Endothelial cell of umbilical vein (primary cell): ENCODE measurements around the gene SMARCD1. TPM values are rescaled to one million over a fixed set of nuclear protein-coding genes. Genes with fewer than 3 reads are reported as not detected.

ENCODE experiments used
- BruUV-seq: library from RNA; stranded (reverse); fragments of 400-500 nt; replicated peaks from 2 replicates; lab custom pipeline; 2021; lab: Mats Ljungman, UMichigan
- CTCF ChIA-PET: fragments of 300-600, 350-600 bp; sonication (Branson Sonifier 250); formaldehyde crosslinking; loops from one replicate; lab custom pipeline; 2021; ENCODE audit warnings: antibody characterized with exemption, inconsistent platforms; lab: Charles Lee
- POLR2A ChIA-PET: fragments of 300-600, 350-600 bp; sonication (Branson Sonifier 250); formaldehyde crosslinking; loops from one replicate; lab custom pipeline; 2021; ENCODE audit warnings: antibody characterized with exemption, inconsistent platforms; lab: Charles Lee
- DNase-seq: peaks from one replicate; pipeline ENCODE4 v3.0.0-alpha.2; 2011; ENCODE audit warnings: low read depth, low spot score
- FAIRE-seq: peaks from 2 replicates; lab custom pipeline; 2011; peaks lifted over from hg19 to GRCh38; lab: Jason Lieb, UNC
- H2AFZ ChIP-seq: 2 replicates; pipeline ENCODE4 v1.6.0; 2012; ENCODE audit warnings: low read depth, low read length, control low read depth, inconsistent platforms
- H3K27ac ChIP-seq: 2 replicates; pipeline ENCODE4 v1.5.1; 2011; ENCODE audit warnings: low read depth, mild to moderate bottlenecking, control low read depth, low read length, moderate library complexity; ENCODE audit not compliant: insufficient read depth
- H3K27me3 ChIP-seq, 2 experiments: 2 replicates each; pipeline versions ENCODE4 v1.6.0 to v1.6.1; 2011; ENCODE audit warnings: low read length in 2 of 2, mixed read lengths in 1 of 2; ENCODE audit not compliant: control insufficient read depth in 2 of 2, insufficient read depth in 2 of 2
- H3K36me3 ChIP-seq, 2 experiments: 2 replicates in 1 of 2; 3 replicates in 1 of 2; pipeline ENCODE4 v1.5.1; 2011; ENCODE audit warnings: low read length in 2 of 2, mild to moderate bottlenecking in 1 of 2, moderate library complexity in 1 of 2; ENCODE audit not compliant: control insufficient read depth in 2 of 2, insufficient read depth in 2 of 2; ENCODE audit errors: extremely low read depth in 1 of 2
- H3K4me1 ChIP-seq: 3 replicates; pipeline ENCODE4 v1.5.1; 2011; ENCODE audit warnings: mild to moderate bottlenecking, low read length; ENCODE audit not compliant: control insufficient read depth, insufficient read depth; ENCODE audit errors: extremely low read depth
- H3K4me2 ChIP-seq: 2 replicates; pipeline ENCODE4 v1.6.1; 2011; ENCODE audit warnings: low read length, control low read depth, mixed read lengths; ENCODE audit not compliant: insufficient read depth
- H3K4me3 ChIP-seq, 3 experiments: fragments of 200-600 bp in 1 of 3; sonication (generic), shearing (Covaris generic) in 1 of 3; replicated peaks in 1 of 3; 2 replicates each; pipeline ENCODE4 v1.5.1; 2011 to 2016; ENCODE audit warnings: control low read depth in 3 of 3, low read length in 3 of 3, mild to moderate bottlenecking in 2 of 3, inconsistent platforms in 1 of 3, low read depth in 1 of 3, moderate library complexity in 1 of 3; ENCODE audit not compliant: insufficient read depth in 1 of 3
- H3K79me2 ChIP-seq: 2 replicates; pipeline ENCODE4 v1.6.0; 2012; ENCODE audit warnings: low read length, inconsistent platforms; ENCODE audit not compliant: control insufficient read depth, insufficient read depth
- H3K9ac ChIP-seq: replicated peaks from 2 replicates; pipeline ENCODE3; 2011; ENCODE audit warnings: low read length, control low read depth; ENCODE audit not compliant: insufficient read depth; ENCODE audit errors: extremely low read depth
- H3K9me1 ChIP-seq: replicated peaks from 3 replicates; pipeline ENCODE4 v1.6.0; 2011; ENCODE audit warnings: mild to moderate bottlenecking, low read length; ENCODE audit not compliant: control insufficient read depth, insufficient read depth; ENCODE audit errors: extremely low read depth
- H3K9me3 ChIP-seq: replicated peaks from 2 replicates; pipeline ENCODE4 v1.5.1; 2012; ENCODE audit warnings: low read length, inconsistent platforms; ENCODE audit not compliant: control insufficient read depth, insufficient read depth
- H4K20me1 ChIP-seq: replicated peaks from 2 replicates; pipeline ENCODE3; 2011; ENCODE audit warnings: mild to moderate bottlenecking, low read length; ENCODE audit not compliant: control insufficient read depth, insufficient read depth; ENCODE audit errors: extremely low read depth
- EZH2 ChIP-seq: IDR thresholded peaks from 2 replicates; pipeline ENCODE4 v1.6.1; 2012; ENCODE audit warnings: borderline replicate concordance, low read depth, mild to moderate bottlenecking, moderate library complexity, low read length, inconsistent platforms; ENCODE audit not compliant: severe bottlenecking
- FOS ChIP-seq: IDR thresholded peaks from 2 replicates; pipeline ENCODE4 v1.6.1; 2011; ENCODE audit warnings: mild to moderate bottlenecking, low read length, moderate library complexity, borderline replicate concordance; ENCODE audit not compliant: insufficient read depth
- GATA2 ChIP-seq: IDR thresholded peaks from 2 replicates; pipeline ENCODE4 v1.7.0; 2011; ENCODE audit warnings: low read depth, mild to moderate bottlenecking, moderate library complexity, mixed read lengths, low read length; ENCODE audit not compliant: insufficient read length, insufficient read depth
- JUN ChIP-seq: IDR thresholded peaks from 2 replicates; pipeline ENCODE4 v1.6.1; 2011; ENCODE audit warnings: borderline replicate concordance, low read depth; ENCODE audit not compliant: insufficient read length, insufficient read depth
- MYC ChIP-seq: IDR thresholded peaks from one replicate; pipeline ENCODE4 v1.6.1; 2011; ENCODE audit warnings: mild to moderate bottlenecking, low read depth, low read length
- POLR2A ChIP-seq: IDR thresholded peaks from 2 replicates; pipeline ENCODE4 v1.6.1; 2012; ENCODE audit warnings: low read depth, mild to moderate bottlenecking, control low read depth, low read length
- POLR2AphosphoS5 ChIP-seq: IDR thresholded peaks from 2 replicates; pipeline ENCODE4 v1.6.1; 2012; ENCODE audit warnings: low read depth, mild to moderate bottlenecking, control low read depth, low read length, moderate library complexity; ENCODE audit not compliant: insufficient read depth
- dilution Hi-C: fragments of 300-500 bp; cut with MboI; formaldehyde crosslinking; loops from one replicate; pipeline ENCODE4 v1.15.0; 2019; ENCODE audit warnings: low sequenced_read_pairs; ENCODE audit not compliant: extremely low pct_ligation_motif_present
- intact Hi-C: fragments of 100-400 bp; cut with micrococcal nuclease; formaldehyde crosslinking; loops from one replicate; pipeline ENCODE4 v1.10.0; 2022
- polyA plus RNA-seq, 4 experiments: library from polyadenylated mRNA; depleted of rRNA in 3 of 4; stranded (reverse) in 3 of 4; unstranded in 1 of 4; fragments of >200 nt; gene quantifications; 2 replicates each; pipeline versions ENCODE4 v1.2.1 to v1.2.3, GENCODE V29; 2011 to 2012; ENCODE audit warnings: missing spikeins in 1 of 4
- total RNA-seq: library from RNA; stranded (reverse); gene quantifications from 2 replicates; pipeline ENCODE4 v1.2.3, GENCODE V29; 2021
- TF ChIP-seq, protein P1 (sequence below): IDR thresholded peaks from 2 replicates; pipeline ENCODE4 v1.6.1; 2011; ENCODE audit not compliant: insufficient read depth, insufficient read length
- TF ChIP-seq, protein P2 (sequence below), 2 donors: IDR thresholded peaks; 1 replicate in 1 of 2; 2 replicates in 1 of 2; pipeline ENCODE4 v1.5.1; 2011; ENCODE audit warnings: low read length in 2 of 2, mild to moderate bottlenecking in 2 of 2, moderate library complexity in 2 of 2, control low read depth in 1 of 2, inconsistent platforms in 1 of 2, low read depth in 1 of 2; ENCODE audit not compliant: insufficient read depth in 1 of 2; ENCODE audit errors: extremely low read depth in 1 of 2

Gene SMARCD1
- total and polyA plus RNA-seq, 2 donors (not counting 3 experiments of a cell fraction or from before 2014, with no cell fraction given): 86.6 to 94.2 TPM

DNA sequence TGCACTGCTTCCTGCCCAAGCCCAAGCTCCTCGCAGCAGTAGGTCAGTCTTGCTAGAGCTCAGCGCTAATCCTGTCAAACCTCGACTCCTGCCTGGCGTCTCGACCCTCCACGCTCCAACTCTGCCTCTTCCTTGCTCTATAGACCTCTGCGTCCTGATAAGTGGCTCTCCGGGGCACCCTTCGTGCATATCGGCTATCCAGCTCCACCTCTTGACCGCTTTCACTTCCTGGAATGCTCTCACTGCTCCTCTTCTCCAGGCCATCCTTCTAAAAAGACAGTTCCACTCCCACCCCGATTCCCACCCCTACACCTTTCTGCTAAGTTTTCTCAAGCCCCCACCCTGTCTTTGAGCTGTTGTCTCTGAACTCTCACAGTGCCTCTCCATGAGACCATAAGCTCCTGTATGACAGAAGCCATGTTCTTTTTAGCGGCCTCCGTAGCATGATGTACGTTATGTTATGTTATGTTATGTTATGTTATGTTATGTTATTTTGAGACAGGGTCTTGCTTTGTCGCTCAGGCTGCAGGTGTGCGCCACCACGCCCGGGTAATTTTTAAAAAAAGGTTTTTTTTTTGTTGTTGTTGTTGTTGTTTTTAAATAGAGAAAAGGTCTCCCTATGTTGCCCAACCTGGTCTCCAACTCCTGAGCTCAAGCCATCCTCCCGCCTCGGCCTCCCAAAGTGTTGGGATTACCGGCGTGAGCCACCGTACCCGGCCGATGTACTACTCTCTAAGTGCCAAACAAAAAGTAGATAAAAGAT lies 27.5 kb downstream of the SMARCD1 start:
- no peak for DNase-seq
- no peak for TF ChIP-seq POLR2A
- no peak for TF ChIP-seq MYC
- TF ChIP-seq FOS: no peak
- no peak for TF ChIP-seq GATA2
- TF ChIP-seq, protein P1, sequence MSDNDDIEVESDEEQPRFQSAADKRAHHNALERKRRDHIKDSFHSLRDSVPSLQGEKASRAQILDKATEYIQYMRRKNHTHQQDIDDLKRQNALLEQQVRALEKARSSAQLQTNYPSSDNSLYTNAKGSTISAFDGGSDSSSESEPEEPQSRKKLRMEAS: no peak
- TF ChIP-seq POLR2AphosphoS5: no peak
- TF ChIP-seq EZH2: no peak
- no peak for TF ChIP-seq JUN
- TF ChIP-seq, protein P2, sequence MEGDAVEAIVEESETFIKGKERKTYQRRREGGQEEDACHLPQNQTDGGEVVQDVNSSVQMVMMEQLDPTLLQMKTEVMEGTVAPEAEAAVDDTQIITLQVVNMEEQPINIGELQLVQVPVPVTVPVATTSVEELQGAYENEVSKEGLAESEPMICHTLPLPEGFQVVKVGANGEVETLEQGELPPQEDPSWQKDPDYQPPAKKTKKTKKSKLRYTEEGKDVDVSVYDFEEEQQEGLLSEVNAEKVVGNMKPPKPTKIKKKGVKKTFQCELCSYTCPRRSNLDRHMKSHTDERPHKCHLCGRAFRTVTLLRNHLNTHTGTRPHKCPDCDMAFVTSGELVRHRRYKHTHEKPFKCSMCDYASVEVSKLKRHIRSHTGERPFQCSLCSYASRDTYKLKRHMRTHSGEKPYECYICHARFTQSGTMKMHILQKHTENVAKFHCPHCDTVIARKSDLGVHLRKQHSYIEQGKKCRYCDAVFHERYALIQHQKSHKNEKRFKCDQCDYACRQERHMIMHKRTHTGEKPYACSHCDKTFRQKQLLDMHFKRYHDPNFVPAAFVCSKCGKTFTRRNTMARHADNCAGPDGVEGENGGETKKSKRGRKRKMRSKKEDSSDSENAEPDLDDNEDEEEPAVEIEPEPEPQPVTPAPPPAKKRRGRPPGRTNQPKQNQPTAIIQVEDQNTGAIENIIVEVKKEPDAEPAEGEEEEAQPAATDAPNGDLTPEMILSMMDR (IDR thresholded peaks at IDR 0.05; ENCODE audit: extremely low read depth in 1 of 2, insufficient read depth in 1 of 2, low read depth in 1 of 2, low read length in 2 of 2): no peak
- no peaks in the 10 kb centered on the region for H3K9me1 ChIP-seq
- no peaks in the 10 kb centered on the region for H4K20me1 ChIP-seq
- H3K4me2 ChIP-seq: peak overlapping the region; percentile 17
- peak overlapping the region; percentile 44 for H3K9ac ChIP-seq
- H3K9me3 ChIP-seq: no peaks in the 10 kb centered on the region
- peak overlapping the region; percentile 1 for H2AFZ ChIP-seq
- peaks cover 9% of the 10 kb centered on the region for H3K79me2 ChIP-seq
- peak overlapping the region; percentile 0 to 76 (median 59) for H3K4me3 ChIP-seq
- H3K36me3 ChIP-seq: peaks cover 0 to 2% of the 10 kb centered on the region in 2 experiments
- peak overlapping the region; percentile 6 for H3K27ac ChIP-seq
- ChIA-PET CTCF (interaction anchor here (0.8 to 4.5 kb wide), 19 partner anchors 8 to 202 kb away, joined by 3 to 89 read pairs (median 12); partner anchors contain the start of genes CERS5, GPD1 and SMARCD1), POLR2A (interaction anchor here (0.7 to 2.3 kb wide), 6 partner anchors 8 to 110 kb away, joined by 3 to 20 read pairs (median 7); partner anchors contain the start of genes CERS5 and SMARCD1)
- dilution Hi-C loops (no loop called here), intact Hi-C loops (loop anchor here (1.0 kb wide), 2 partner anchors 27 to 55 kb away; partner anchors contain the start of genes CERS5 and SMARCD1)
- FAIRE-seq: no peak
- H3K27me3 ChIP-seq: no peaks in the 10 kb centered on the region
- BruUV-seq: TSS peak; percentile 40
- peaks cover 9% of the 10 kb centered on the region for H3K4me1 ChIP-seq
